HG02571 (cell line): Measurements from ENCODE around the gene EME1.
"Not testable (repeated sequence)": the region's sequence is repeated elsewhere in the genome, so short reads cannot be mapped to it uniquely, and the experiment has no call there.

Source experiments
- ATAC-seq: cut with Tn5 transposase; IDR thresholded peaks from one replicate; pipeline ENCODE4 v1.9.1; 2021; ENCODE audit warnings: mild to moderate bottlenecking, moderate library complexity; ENCODE audit not compliant: unreplicated experiment

The EME1 gene

DNA sequence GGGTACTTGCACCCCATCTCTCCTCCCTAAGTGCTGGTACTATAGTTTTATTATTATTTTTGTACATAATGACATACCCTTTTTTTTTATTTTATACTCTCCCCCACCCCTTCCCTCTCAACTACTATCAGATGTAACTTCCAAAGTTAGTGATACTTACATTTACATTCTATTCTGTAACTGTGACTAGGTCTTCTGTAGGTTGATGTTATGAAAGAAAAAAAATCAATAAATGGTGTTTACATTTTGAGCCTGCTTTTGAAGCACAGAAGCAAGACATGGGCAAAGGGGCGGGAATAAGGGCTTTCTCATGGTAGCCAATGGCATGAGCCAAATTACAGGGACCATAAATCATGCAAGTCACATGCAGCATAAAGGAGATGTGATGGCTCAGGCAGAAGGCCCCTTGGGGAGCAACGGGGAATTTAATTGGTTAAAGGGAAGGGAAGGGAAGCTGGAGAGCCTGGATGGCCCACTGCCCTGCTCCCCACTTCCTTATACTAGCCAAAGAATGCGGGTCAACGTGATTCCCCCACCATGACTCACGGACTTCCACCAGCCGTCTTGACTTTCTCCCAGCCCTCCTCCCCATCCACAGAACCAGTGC is 50.6 kb downstream of the EME1 start:
- no peak for ATAC-seq

DNA sequence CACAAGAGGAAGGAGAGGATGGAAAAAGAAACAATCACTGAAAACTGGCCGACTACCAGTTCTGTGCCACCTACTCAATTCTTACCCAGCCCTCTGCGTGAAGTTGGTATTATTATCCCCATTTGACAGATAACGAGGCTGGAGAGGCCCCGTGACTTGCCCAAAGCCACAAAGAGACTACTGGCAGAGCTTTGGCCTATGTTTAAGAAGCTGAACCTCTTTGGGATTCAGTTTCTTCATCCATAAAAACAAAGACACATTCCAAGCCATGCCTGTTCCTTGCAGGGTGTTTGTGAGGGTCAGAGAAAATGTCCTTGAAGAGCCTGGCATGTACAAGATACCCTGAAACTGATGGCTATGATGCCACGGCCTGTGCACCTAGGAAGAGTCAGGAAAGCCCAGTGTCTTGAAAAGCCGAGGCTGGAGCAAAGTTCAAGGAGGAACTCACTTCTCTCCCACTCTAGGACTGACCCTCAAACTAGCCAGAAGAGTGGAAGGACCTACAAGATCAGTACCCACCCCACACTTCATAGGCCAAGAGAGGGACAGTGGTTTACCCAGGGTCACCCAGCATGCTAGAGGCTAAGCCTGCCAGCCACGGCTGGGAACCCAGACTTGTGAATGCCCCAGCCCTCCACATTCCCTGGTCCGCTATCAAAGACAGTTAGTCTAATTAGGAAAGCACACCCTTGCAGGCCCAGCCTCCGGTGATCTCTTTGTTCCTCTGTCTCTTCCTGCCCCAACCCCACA is 51.4 kb downstream of the EME1 start:
- no peak for ATAC-seq

DNA sequence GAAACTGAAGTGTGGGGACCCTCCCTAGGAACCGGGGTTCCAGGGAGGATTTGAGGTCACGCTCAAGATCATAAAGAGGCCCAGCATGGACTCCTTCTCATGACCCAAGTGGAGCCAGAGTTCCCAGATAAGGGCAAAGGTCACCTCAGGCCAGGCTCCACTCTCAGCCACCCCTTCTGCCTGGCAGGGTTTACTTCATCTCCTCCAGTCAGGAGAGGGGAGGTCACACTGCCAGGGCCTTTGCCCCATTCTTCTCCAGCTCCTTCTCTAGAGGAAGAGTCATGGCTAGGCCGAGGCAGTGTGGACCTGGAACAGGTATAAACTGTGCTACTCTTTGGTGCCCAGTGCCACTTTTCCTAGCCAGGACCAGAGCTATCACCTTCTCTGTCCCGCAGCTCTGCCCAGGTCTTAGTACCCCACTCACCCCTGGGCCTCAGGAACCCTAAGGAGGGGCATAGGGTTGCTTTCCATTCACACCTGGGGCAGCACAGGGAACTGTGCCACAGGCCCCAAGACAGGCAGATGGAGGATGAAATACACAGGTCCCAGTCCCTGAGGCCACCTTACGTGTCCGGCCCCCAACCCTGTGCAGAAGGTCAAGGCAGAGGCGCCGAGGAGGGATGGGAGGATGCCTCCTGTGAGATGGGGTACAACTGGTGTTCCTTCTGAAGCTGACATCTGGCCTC is 52.1 kb downstream of the EME1 start:
- peak; percentile 15 for ATAC-seq

DNA sequence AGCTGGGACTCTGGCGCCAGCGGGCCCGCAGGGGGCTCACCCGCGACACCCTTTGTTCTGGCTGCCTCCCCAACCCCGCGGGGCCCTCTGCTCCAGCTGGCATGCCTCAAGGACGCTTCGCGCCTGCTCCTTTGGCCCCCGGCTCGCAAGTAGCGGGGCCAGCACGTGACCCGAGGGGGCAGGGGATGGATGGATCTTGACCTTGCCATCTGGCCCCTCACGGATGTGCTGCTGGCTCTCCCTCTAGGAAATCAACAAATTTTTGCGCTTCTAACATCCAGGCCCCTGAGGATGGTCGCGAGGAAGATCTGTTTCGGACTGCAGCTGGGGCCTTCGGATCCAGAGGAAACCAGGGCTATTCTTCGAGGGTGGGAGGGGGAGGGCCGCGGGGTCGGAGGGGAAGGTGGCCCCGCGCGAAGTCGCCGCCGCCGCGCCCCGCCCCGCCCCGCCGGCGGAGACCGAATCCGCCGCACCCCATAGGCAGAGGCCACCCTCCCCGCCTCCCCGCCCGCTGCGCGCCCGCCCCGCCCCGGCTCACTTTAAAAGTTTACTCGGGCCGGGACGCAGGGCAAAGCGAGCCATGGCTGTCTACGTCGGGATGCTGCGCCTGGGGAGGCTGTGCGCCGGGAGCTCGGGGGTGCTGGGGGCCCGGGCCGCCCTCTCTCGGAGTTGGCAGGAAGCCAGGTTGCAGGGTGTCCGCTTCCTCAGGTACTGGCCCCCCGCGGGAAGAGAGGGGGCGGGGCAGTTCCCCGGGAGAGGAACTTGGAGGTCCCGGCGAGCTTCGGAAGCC is 52.8 kb downstream of the EME1 start, which contains the start of gene ACSF2:
Gene ACSF2, plus strand, starts transcription at position 537 of the 790 bp plus-strand sequence. Its CDS starts 44 bp downstream, at position 581.
- ATAC-seq: peak; percentile 57

DNA sequence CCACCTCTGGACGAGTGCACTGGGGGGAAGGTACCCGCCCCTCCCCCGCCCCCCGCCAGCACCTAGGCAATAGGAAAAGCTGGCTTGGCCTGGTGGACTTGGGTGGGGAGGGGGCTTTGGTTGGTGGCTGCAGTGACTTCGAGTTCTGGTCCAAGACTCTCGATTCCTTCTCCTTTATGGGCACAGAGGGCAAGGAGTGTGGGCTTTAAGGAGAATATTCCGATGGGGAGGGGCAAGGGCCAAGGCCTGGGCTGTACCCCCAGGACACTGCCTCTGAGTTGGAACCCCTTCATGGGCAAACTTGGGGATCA is 53.4 kb downstream of the EME1 start:
- ATAC-seq: no peak

DNA sequence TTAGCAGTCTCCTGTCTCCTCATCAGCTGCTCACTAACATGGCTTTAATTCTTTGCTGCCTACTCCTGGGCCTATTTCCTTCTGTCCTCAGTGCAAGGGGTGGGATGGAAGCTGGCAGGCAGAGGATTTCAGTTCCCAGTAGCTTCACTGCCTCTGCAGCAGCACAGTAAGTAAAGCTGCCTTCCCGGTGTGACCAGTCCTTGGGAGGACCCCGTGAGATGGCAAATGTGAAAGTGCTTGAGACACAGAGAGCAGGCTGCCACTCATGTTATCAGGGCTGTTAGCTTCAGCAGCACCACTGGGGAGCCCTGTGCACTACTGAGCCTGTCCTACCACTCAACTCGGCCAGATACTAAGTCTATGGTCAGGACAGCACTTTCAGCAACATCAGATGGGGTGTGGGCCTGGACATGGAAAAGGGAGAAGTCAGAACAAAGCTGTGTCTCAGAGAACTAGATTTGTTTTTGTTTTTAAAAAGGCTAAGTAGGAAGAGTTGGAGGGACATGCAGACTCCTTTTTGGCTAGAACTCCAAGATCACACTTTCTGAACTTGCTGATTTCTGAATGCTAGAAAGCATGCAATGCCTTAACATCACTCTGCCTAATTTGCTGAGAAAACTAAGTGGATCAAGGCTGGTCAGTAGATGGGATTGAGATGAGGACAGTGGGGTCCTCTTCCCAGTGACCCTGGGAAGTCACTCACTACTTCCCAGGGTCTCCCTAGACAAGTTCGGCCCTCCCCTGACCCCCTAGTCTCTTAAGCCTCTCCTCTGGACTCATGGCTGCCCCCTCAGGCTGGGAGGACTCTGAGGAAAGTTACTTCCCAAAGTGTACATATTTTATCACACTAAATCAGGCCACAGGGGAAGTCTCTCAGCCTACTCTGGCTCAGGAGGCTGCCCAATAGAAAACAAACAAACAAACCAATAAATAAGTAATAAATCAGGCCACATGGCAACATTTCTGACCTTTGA is 54.1 kb downstream of the EME1 start:
- ATAC-seq: no peak

DNA sequence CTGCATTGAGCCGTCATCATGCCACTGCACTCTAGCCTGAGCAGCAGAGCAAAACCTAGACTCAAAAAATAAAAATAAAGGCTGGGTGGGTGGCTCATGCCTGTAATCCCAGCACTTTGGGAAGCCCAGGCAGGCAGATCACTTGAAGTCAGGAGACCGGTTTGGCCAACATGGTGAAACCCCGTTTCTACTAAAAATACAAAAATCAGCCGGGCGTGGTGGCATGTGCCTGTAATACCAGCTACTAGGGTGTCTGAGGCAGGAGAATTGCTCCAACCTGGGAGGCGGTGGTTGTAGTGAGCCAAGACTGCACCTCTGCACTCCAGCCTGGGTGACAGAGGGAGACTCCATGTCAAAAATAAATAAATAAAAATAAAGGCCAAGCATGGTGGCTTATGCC is 55.1 kb downstream of the EME1 start:
- not testable (repeated sequence) for ATAC-seq

DNA sequence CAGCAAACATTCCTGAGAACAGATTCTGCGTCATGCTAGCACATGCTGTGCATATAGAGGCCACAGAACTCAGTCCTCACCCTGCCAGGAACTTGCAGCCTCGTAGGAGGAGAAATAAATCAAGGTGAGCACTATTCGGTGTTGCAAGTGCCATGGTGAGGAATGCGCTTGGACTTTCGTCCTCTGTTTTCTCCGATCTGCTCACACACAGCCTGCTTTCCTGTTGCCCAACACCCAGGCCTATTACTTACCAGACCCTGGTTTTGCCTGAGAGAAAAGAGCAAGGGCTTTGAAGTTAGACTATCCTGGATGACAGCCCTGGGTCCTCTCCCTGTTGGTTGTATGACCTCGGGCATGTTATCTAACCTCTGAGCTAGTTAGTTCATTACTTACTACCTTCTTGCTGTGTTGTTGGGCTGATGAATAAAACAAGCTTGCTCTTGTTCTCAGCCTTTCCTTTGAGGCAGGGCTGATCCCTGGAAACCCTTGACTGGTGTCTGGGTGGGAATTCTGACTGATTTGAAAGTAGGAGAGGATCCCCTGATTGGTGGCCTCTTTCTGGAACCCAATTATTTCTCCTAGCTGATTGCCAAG is 55.9 kb downstream of the EME1 start:
- no peak for ATAC-seq

DNA sequence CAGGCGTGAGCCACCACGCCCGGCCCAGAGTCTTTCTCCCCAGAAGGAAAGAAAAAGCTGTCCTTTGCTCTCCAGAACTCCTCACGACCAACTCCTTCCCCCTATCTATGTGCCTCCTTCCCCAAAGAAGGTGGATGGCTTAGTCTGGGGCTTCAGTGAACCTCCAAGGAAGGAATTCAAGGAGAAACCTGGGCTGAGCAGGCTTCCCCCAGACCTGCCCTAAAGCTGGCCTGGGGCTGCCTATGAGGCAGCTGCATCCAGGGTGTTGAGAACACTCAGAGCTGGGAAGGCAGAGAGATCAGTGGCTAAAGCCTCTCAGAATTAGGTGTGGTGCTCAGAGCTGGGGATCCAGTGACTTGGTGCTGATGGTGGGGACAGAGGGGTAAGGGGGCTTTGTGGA is 56.8 kb downstream of the EME1 start:
- ATAC-seq: no peak
